Measurements from ENCODE around the gene FNDC8.

DNA sequence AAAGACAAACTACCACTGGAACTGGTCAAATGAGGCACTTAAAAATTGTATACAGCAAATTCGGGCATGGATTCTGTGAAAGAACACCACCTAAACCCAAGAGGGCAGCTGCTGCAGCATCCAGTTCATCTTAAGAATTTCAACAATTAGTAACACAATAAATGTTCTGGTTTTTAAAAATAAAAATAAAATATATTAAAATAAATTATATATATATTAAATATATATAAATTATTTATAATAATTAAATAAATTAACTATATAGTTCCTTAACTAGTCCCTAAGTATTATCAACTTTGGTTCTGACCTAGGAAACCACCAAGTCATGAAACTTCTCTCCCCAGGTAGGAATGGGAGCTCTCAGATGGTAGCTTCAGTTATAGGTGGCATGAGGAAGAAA lies 44.5 kb upstream of the FNDC8 start:
- TF ChIP-seq POLR2A (IDR thresholded peaks at IDR 0.05; ENCODE audit: low read depth, low read length) (no peak), RFX5 (IDR thresholded peaks at IDR 0.05; ENCODE audit: low read depth, low read length) (no peak), CHD1 (IDR thresholded peaks at IDR 0.05; ENCODE audit: low read depth, low read length) (no peak), CEBPB (IDR thresholded peaks at IDR 0.05; ENCODE audit: low read depth, low read length) (no peak)
- TF ChIP-seq, protein P1, sequence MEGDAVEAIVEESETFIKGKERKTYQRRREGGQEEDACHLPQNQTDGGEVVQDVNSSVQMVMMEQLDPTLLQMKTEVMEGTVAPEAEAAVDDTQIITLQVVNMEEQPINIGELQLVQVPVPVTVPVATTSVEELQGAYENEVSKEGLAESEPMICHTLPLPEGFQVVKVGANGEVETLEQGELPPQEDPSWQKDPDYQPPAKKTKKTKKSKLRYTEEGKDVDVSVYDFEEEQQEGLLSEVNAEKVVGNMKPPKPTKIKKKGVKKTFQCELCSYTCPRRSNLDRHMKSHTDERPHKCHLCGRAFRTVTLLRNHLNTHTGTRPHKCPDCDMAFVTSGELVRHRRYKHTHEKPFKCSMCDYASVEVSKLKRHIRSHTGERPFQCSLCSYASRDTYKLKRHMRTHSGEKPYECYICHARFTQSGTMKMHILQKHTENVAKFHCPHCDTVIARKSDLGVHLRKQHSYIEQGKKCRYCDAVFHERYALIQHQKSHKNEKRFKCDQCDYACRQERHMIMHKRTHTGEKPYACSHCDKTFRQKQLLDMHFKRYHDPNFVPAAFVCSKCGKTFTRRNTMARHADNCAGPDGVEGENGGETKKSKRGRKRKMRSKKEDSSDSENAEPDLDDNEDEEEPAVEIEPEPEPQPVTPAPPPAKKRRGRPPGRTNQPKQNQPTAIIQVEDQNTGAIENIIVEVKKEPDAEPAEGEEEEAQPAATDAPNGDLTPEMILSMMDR (conservative IDR thresholded peaks at IDR 0.05; ENCODE audit: low read depth, low read length): no peak
- TF ChIP-seq, protein P2, sequence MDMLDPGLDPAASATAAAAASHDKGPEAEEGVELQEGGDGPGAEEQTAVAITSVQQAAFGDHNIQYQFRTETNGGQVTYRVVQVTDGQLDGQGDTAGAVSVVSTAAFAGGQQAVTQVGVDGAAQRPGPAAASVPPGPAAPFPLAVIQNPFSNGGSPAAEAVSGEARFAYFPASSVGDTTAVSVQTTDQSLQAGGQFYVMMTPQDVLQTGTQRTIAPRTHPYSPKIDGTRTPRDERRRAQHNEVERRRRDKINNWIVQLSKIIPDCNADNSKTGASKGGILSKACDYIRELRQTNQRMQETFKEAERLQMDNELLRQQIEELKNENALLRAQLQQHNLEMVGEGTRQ (IDR thresholded peaks at IDR 0.05; ENCODE audit: low read depth, low read length): no peak
